NCI-H2227 (cell line): ENCODE results near the gene MR1.

Source experiments
- DNase-seq: peaks from one replicate; lab custom pipeline; 2025; ENCODE audit not compliant: unreplicated experiment; lab: John Stamatoyannopoulos, UW

The MR1 gene

GRCh38 chr1:181033799-181034451, at the start of gene MR1:
Gene MR1 (plus strand): TSS chr1:181033983. CDS start chr1:181034008, 25 bp downstream.
- peak; percentile 85 for DNase-seq

- no peak for DNase-seq
Measured at GRCh38 chr1:180988253-180988752, 45.5 kb upstream of the MR1 start.

- DNase-seq: peak; percentile 18
Measured at GRCh38 chr1:180994262-180994661, 39.5 kb upstream of the MR1 start.

DNA sequence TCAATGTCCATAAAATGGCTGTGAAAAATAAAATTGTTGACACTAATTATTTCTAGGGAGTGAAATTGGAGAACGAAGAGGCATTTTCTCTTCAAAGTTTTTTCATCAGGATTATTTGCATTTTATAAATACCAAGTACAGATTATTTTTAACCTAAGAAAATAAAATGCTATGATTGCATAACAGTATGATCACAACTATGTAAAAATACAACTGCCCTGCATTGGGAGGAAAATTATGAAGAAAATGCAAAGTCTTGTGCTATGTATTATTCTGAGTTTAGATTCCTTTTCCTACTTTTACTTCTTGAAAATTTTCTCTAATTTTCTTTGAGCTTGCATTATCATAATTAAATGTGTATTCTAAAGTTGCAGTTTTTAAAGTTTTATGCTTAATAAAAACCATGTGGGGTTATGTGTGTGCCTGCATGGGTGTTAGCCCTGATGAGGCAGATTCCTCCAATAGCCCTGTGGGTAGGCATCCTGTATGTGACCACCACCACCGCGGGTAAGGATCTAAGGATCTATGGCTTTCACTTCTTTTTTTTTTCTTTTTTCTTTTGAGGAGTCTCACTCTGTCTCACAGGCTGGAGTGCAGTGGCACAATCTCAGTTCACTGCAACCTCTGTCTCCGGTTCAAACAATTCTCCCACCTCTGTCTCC, 35.8 kb upstream of the MR1 start:
- DNase-seq: no peak

DNA sequence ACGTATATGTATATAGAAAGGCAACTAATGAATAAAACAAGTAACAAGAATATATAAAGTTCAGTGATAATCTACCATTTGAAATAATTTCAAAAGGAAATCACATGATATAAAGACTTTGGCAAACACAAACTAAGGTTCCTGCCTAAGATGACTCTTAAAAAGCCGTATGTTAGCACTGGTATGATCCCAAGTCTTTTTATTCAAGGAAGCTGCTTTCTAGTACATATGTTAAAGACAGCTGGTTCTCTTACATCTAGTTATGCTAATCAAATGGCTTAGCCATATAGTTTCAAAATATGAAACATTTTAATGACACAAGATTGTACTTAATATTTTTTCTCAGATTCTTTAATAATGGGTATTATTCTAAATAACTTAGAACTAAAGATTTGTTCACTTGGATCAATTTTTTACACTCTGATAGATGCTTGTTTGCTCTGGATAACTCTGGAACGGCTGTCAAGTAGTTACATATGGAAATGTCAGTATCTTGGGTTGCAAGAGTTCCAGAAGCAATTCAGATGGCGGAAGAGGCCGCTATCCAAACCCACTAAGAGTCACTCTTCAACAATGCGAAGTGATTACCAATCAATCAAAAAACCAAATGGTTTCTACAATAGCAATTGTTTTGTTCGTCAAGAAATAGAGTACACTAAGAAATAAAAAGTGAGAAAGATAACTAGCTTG, 32.5 kb upstream of the MR1 start:
- DNase-seq: no peak

- DNase-seq: no peak
Measured at GRCh38 chr1:181002582-181003172, 31.1 kb upstream of the MR1 start.

DNA sequence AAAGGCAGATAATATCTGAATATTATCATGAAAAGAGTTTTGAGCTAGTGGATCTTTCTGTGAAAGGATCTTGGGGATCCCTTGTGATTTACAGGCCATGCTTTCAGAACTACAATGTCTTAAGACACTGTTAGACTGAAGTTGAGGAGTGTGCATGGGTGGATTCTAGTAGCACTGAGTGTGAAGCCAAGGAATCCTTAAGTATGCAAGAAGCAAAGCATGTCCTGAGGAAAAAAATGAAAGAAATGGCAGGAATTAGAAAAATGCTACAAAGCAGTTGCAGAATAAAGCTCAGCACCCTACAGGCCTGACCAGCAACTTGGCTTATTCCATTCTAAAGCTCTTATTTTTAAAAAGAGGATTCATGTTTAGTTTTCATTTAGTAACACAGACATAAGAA, 23.0 kb upstream of the MR1 start:
- no peak for DNase-seq

GRCh38 chr1:181011301-181012202, 22.2 kb upstream of the MR1 start:
- no peak for DNase-seq

DNA sequence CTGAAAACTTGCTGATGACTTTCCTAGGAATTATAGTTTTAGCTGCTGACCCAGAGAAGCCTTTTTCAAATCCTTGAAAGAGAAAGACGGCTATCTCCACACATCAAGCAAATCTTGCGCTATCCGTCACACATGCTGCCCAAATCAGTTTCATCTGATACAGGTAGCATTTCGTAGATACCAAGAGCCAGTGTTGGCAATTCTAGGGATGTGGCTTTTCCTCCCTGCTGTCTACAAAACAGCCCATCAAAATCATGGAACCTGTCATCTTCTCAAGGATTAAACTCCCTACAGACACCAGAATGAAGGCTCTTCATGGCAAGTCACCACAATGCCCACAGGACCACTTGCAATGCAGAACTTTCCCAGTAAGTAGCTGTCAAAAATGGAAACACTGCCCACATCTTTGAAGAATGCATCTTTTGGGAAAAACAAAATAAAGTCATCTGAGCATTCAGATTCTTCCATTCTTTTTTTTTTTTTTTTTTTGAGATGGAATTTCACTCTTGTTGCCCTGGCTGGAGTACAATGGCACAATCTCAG, 21.5 kb upstream of the MR1 start:
- no peak for DNase-seq

DNA sequence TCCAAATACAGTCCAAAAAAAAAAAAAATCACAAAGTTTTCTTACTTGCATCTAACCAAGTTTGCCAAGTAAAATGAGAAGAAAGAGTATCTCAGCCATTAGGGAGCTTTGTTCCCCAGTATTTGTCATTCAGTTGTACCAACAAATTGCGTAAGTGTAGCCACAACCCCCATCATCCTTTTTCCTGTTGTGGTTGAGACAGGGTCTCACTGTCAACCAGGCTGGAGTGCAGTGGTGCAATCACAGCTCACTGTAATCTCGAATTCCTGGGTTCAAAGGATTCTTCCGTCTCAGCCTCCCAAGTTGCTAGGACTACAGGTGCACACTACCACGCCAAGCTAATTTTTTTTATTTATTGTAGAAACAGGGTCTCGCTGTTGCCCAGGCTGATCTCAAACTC, 20.6 kb upstream of the MR1 start:
- no peak for DNase-seq

GRCh38 chr1:181014477-181015250, 19.1 kb upstream of the MR1 start:
- DNase-seq: no peak

DNA sequence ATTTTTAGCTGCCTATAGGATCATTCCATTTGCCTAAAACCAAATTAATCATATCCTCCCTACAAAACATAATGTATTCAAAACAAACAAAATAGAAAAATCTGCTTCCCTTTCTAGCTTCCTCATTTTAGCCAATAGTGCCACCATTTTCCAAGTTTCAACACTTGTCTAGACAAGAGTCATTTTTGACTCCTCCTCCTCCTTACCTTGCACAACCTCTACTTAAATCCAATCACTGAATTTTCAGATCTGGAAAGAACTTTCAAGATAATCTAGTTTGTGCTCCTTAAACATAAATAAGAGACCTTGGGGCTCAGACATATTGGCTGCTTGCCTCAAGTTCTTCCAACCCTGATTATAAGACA, 18.6 kb upstream of the MR1 start:
- no peak for DNase-seq

DNA sequence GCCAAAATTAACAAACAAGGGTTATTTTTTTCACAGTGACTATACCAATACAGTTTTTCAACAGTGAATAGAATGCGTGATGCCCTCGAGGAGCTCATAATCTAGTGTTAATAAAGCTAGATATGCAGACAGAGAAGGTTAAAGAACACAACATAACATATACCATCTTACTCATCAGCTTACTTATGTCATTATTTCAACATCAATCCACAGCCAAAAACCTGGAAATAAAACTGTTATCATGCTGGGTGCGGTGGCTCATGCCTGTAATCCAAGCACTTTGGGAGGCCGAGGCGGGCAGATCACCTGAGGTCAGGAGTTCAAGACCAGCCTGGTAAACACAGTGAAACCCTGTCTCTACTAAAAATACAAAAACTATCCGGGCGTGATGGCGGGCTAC, 17.2 kb upstream of the MR1 start:
- DNase-seq: no peak

DNA sequence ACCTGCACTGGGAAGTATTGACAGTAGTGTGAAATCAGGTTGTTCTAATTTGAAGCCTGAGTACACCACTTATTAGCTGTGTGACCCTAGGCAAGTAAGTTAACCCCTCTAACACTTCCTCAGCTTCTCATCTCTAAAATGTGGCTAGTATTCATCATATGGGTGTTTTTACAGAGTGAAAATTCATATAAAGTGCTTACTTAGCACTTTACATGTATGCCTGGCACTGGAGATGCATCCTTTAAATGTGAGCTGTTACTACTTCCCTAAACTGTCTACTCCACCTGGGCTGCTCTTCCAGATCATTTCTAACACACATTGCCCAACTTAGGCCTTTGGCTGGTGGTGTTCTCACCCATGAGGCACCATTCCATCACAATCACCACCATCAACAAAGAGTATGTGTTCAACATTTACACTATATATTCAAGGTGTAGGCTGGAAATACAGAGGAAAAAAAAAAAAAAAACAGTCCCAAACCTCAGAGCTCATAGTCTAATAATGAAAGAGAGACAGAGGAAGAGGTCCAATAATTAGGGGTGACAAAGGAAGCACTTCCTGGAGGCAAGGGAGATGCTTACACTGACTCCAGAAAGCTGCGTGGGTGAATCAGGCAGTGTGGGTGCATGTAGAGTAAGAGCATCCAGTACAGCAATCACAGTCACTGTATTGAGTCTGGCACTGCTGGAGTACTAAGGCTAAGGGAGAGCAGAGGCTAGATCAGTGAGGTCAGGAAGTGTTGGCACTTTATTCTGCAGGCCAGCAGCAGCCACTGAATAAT, 14.7 kb upstream of the MR1 start:
- no peak for DNase-seq

DNA sequence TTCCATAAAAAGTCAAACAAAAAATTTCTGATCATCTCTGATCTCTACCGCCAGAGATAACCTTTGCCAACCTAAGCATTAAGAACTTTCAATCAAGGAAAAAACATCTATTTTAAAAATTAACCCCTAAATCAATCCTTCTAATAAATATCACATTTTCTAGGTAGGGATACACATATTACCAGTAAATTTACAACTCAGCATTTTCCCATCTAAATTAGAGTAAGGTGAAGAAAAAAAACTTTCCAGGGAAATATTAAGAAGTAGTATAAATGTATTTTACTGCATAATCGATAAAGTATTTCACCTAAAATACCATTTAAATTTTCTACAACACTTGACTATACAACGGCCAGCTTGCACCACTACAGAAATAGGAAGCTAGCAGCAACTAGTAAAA, 12.6 kb upstream of the MR1 start:
- no peak for DNase-seq

DNA sequence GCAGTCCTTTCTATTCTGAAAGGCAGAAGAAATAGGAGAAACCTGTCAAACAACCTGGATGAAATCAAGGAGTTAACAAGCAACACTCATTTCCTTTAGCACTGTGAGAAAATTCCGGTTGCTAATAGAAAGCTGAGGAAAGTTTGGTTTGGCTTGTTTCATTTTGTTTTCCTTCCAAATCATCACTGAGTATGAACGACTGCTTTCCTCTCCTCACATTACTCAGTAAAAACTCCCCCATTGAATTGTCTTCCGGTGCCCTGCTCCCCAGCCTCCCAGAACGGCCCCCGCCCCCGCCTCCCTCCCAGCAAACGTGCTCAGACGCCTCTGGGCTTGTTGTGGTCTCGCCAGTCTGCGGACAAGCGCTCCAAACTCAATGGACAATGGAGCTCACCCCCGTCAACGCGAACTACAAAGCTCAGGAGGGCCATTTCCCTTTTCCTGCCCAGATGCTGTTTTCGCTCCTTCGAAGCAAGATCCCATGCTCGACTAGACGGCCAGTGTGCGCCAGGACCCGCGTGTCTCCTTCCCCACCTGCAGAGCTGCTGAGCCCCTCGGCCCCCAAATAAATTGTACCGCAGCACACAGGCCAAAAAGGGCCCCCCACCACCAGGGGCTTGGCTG, 11.9 kb upstream of the MR1 start:
- peak; percentile 63 for DNase-seq

DNA sequence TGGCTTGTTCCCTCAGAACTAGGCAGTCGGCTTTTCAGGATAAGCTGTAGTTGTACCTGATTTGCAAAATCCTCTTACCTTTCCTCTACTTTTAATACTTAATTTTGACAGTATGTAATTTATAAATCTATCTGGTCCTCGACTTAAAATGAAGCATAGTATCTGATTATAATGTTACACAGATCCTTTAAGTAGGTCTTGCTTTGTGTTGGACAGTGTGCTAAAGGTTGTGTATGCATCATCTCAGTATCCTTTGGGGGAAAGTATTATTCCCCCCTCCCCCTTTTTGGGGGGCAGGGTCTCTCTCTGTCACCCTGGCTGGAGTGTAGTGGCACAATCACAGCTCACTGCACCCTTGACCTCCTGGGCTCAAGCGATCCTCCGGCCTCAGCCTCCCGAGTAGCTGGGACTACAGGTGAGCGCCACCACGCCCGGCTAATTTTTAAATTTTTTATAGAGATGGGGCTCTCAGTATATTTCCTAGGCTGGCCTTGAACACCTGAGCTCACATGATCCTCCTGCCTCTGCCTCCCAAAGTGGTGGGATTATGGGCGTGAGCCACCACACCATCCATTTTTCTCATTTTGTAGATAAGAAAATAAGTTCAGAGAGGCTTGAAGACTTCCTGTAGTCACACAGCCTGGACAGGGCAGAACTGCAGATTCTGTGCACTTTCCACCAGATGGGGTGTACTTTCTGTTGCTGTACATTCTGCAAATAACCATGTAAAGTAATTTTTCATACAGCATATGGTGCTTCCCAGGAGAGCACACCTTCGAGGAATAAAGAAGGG, 10.3 kb upstream of the MR1 start:
- no peak for DNase-seq

- DNase-seq: no peak
Measured at GRCh38 chr1:181028196-181028595, 5.6 kb upstream of the MR1 start.
